DOHH2 (cell line): ENCODE measurements around the gene TLCD5.

Source experiments
- H3F3A ChIP-seq: fragments of 200-600 bp; sonication (generic), shearing (Covaris generic); 2 replicates; pipeline ENCODE4 v1.6.0; 2016; ENCODE audit warnings: antibody characterized with exemption, mild to moderate bottlenecking; ENCODE audit not compliant: control insufficient read depth, insufficient read depth
- H3K27ac ChIP-seq: fragments of 200-600 bp; sonication (generic); 2 replicates; pipeline ENCODE4 v1.5.1; 2014; ENCODE audit warnings: low read depth, mild to moderate bottlenecking, low read length, moderate library complexity
- H3K27me3 ChIP-seq: fragments of 200-600 bp; sonication (generic); 2 replicates; pipeline ENCODE4 v1.6.1; 2014; ENCODE audit warnings: mild to moderate bottlenecking, low read length, mixed read lengths; ENCODE audit not compliant: control insufficient read depth
- H3K36me3 ChIP-seq: fragments of 200-600 bp; sonication (generic); 2 replicates; pipeline ENCODE4 v1.6.1; 2014; ENCODE audit warnings: mild to moderate bottlenecking, low read length, moderate library complexity, mixed read lengths; ENCODE audit not compliant: control insufficient read depth
- H3K4me1 ChIP-seq: fragments of 200-600 bp; sonication (generic); 2 replicates; pipeline ENCODE4 v1.6.1; 2014; ENCODE audit warnings: mild to moderate bottlenecking, low read length, mixed read lengths; ENCODE audit not compliant: control insufficient read depth
- H3K4me2 ChIP-seq: fragments of 200-600 bp; sonication (generic); 2 replicates; pipeline ENCODE4 v1.6.0; 2014; ENCODE audit warnings: mild to moderate bottlenecking, low read length, moderate library complexity
- H3K4me3 ChIP-seq: fragments of 200-600 bp; sonication (generic); 2 replicates; pipeline ENCODE4 v1.5.1; 2014; ENCODE audit warnings: mild to moderate bottlenecking, low read length, mixed read lengths
- H3K79me2 ChIP-seq: fragments of 200-600 bp; sonication (generic); 2 replicates; pipeline ENCODE4 v1.6.1; 2014; ENCODE audit warnings: mild to moderate bottlenecking, low read length, mixed read lengths; ENCODE audit not compliant: control insufficient read depth
- H3K9me2 ChIP-seq: fragments of 200-600 bp; sonication (generic); replicated peaks from 2 replicates; pipeline ENCODE4 v1.6.1; 2014; ENCODE audit warnings: mild to moderate bottlenecking, low read length, mixed read lengths; ENCODE audit not compliant: control insufficient read depth
- H3K9me3 ChIP-seq: fragments of 200-600 bp; sonication (generic); 2 replicates; pipeline ENCODE4 v1.6.1; 2014; ENCODE audit warnings: antibody characterized with exemption, low read length, mixed read lengths; ENCODE audit not compliant: control insufficient read depth, insufficient read depth
- H4K20me1 ChIP-seq: fragments of 200-600 bp; sonication (generic); 2 replicates; pipeline ENCODE4 v1.6.0; 2014; ENCODE audit warnings: low read depth, mild to moderate bottlenecking, antibody characterized with exemption, low read length, moderate library complexity; ENCODE audit not compliant: control insufficient read depth, insufficient read depth
- CTCF ChIP-seq: fragments of 200-600 bp; sonication (generic); IDR thresholded peaks from one replicate; pipeline ENCODE4 v1.5.1; 2014; ENCODE audit warnings: antibody characterized with exemption, mild to moderate bottlenecking, low read depth, low read length; ENCODE audit not compliant: poor library complexity, severe bottlenecking
- EZH2phosphoT487 ChIP-seq: fragments of 200-600 bp; sonication (generic); IDR thresholded peaks from 2 replicates; pipeline ENCODE4 v1.6.1; 2017; ENCODE audit warnings: borderline replicate concordance, mild to moderate bottlenecking, antibody characterized with exemption, low read length, moderate library complexity, mixed read lengths

Gene TLCD5

GRCh38 chr11:120376547-120377182, 51.6 kb downstream of the TLCD5 start:
- Histone ChIP-seq H3K4me3 (no peak overlapping the region), H3F3A (no peaks in the 10 kb centered on the region), H3K27me3 (no peaks in the 10 kb centered on the region), H3K36me3 (no peaks in the 10 kb centered on the region), H4K20me1 (no peaks in the 10 kb centered on the region; the same call in 1 of the 2 replicates), H3K9me2 (no peaks in the 10 kb centered on the region), H3K4me1 (no peaks in the 10 kb centered on the region), H3K4me2 (no peak overlapping the region), H3K9me3 (no peaks in the 10 kb centered on the region), H3K79me2 (peaks cover 25% of the 10 kb centered on the region), H3K27ac (no peak overlapping the region)
- TF ChIP-seq CTCF (no peak), EZH2phosphoT487 (no peak)

DNA sequence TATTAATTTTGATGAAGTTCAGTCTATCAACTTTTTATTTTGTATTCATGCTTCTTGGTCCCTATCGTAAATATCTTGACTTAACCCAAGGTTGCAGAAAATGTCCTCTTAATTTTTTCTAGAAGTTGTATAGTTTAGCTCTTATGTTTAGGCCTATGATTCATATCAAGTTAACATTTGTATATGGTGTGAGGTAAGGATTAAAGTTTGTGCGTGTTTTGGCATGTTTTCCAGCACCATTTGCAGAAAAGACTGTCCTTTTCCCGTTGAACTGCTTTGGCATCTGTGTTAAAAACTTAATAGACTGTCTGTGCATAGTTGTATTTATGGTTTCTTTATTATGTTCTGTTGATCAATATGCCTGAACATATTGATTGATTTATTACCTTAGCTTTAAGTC, 53.4 kb downstream of the TLCD5 start:
- Histone ChIP-seq H3F3A (no peaks in the 10 kb centered on the region), H4K20me1 (no peaks in the 10 kb centered on the region; the same call in 1 of the 2 replicates), H3K36me3 (no peaks in the 10 kb centered on the region), H3K27me3 (no peaks in the 10 kb centered on the region), H3K4me3 (no peak overlapping the region), H3K4me1 (no peaks in the 10 kb centered on the region), H3K27ac (no peak overlapping the region), H3K9me3 (no peaks in the 10 kb centered on the region), H3K4me2 (no peak overlapping the region), H3K9me2 (no peaks in the 10 kb centered on the region), H3K79me2 (peaks cover 33% of the 10 kb centered on the region)
- TF ChIP-seq CTCF: no peak
- TF ChIP-seq EZH2phosphoT487: no peak

- no peaks in the 10 kb centered on the region for H3K9me2 ChIP-seq
- TF ChIP-seq CTCF: no peak
- no peak for TF ChIP-seq EZH2phosphoT487
- no peaks in the 10 kb centered on the region for H3K9me3 ChIP-seq
- H3F3A ChIP-seq: no peaks in the 10 kb centered on the region
- no peak overlapping the region for H3K27ac ChIP-seq
- H3K36me3 ChIP-seq: no peaks in the 10 kb centered on the region
- H3K4me3 ChIP-seq: no peak overlapping the region
- no peaks in the 10 kb centered on the region for H3K4me1 ChIP-seq
- peaks cover 4% of the 10 kb centered on the region; the same call in 1 of the 2 replicates for H4K20me1 ChIP-seq
- H3K79me2 ChIP-seq: peaks cover 45% of the 10 kb centered on the region
- H3K27me3 ChIP-seq: peaks cover 3% of the 10 kb centered on the region; the same call in 1 of the 2 replicates
- H3K4me2 ChIP-seq: no peak overlapping the region
Observed at GRCh38 chr11:120381401-120381800, 56.3 kb downstream of the TLCD5 start.
